ENCODE results near the gene PSMG1. TPM values are rescaled to one million over a fixed set of nuclear protein-coding genes. Genes with fewer than 3 reads are reported as not detected.

Gene PSMG1
- total and polyA plus RNA-seq, 2 of the 8 experiments (the other 6 are each of a cell fraction or from before 2014, with no cell fraction given), result 50.7 to 93.7 TPM

DNA sequence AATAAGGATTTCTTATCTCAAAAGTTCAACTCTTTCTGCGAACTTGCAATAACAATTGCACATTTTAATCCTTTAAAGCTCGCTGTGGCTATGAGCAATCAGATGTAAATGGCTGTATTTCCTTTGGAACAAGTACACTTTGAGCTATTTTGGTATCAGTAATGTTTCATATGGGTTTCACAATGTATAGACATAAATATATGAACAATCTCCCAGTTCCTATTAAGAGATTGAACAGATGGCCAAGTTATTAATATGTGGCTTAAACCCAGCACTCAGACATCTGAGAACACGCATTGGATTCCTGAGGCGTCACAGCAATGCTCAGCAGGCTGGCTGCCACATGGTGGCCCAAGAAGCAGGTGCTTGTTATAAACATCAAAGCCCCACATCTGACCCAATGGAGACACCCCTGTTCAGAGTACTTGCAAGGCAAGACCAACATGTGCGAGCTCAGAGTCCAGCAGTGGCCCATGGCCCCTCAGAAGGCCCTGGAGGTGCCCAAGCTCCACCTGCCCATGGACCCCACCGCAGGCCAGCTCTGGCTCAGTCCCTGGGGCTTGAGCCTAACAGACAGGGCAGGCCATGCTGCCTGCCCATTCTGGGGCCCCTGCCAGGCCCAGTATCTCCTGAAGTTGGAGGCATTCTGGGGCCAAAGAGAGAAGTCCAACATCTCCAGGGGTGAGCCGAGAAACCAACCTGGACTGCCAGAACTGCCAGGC is 23.7 kb downstream of the PSMG1 start:
- H2AK5ac ChIP-seq (ENCODE audit: low read depth, low read length), result no peak overlapping the region
- no peaks in the 10 kb centered on the region for H3K36me3 ChIP-seq (ENCODE audit: control insufficient read depth in 2 of 4, insufficient read depth in 4 of 4, low read length in 3 of 4)
- H2BK20ac ChIP-seq (ENCODE audit: low read length), result no peak overlapping the region
- H3K79me2 ChIP-seq (ENCODE audit: control insufficient read depth in 1 of 2, insufficient read depth in 2 of 2, low read length in 2 of 2), result no peaks in the 10 kb centered on the region
- CTCF ChIA-PET (ENCODE audit: partially characterized antibody), result interaction anchor here (0.5 to 0.7 kb wide), 2 partner anchors 9 to 231 kb away, joined by 3 read pairs; no protein-coding TSS in a partner anchor
- H3K27me3 ChIP-seq (replicated peaks in 1 of 4; ENCODE audit: control insufficient read depth in 3 of 4, extremely low read depth in 1 of 4, insufficient read depth in 3 of 4, low read length in 3 of 4), result no peaks in the 10 kb centered on the region
- no peaks in the 10 kb centered on the region for H4K20me1 ChIP-seq (replicated peaks in 1 of 2; ENCODE audit: control insufficient read depth in 1 of 2, insufficient read depth in 2 of 2, low read length in 2 of 2)
- H4K8ac ChIP-seq (ENCODE audit: extremely low read depth, insufficient read depth, low read length), result no peak overlapping the region
- H2BK120ac ChIP-seq (replicated peaks; ENCODE audit: low read depth, low read length), result no peak overlapping the region
- H4K5ac ChIP-seq (ENCODE audit: insufficient read length, low read depth, low read length), result no peak overlapping the region
- no peak overlapping the region for H4K91ac ChIP-seq (replicated peaks; ENCODE audit: insufficient read length, low read length)
- WGBS, 2 experiments (ENCODE audit: extremely low coverage in 1 of 2, insufficient coverage in 1 of 2, insufficient read length in 1 of 2, insufficient replicate concordance in 2 of 2, low coverage in 1 of 2, low lambda C conversion rate in 2 of 2, missing lambda C conversion rate in 1 of 2), result 73% methylated on average over 6 of the region's 7 CpGs; no CpG with 5 or more reads in 1 of the 2 experiments
- H2BK5ac ChIP-seq (ENCODE audit: low read depth, low read length), result no peak overlapping the region
- H2BK12ac ChIP-seq (ENCODE audit: low read depth, low read length), result no peak overlapping the region
- H3K23ac ChIP-seq (ENCODE audit: insufficient read length), result no peak overlapping the region
- H3K56ac ChIP-seq (replicated peaks; ENCODE audit: insufficient read length, low read depth, low read length), result no peak overlapping the region
- no peak overlapping the region for H3K14ac ChIP-seq (ENCODE audit: insufficient read length)
- H3K23me2 ChIP-seq (ENCODE audit: low read depth, low read length), result no peaks in the 10 kb centered on the region
- H3K4me3 ChIP-seq (ENCODE audit: extremely low read depth in 1 of 4, insufficient read depth in 2 of 4, low read depth in 3 of 4, low read length in 4 of 4), result no peak overlapping the region
- no peaks in the 10 kb centered on the region for H3K79me1 ChIP-seq (ENCODE audit: low read depth, low read length)
- POLR2A ChIA-PET (ENCODE audit: partially characterized antibody), result interaction anchor here (2.3 kb wide), 1 partner anchor 18 kb away, joined by 6 read pairs; no protein-coding TSS in a partner anchor
- no peak overlapping the region for H2AFZ ChIP-seq (ENCODE audit: low read length)
- H3K9ac ChIP-seq (replicated peaks in 1 of 4; ENCODE audit: extremely low read depth in 1 of 4, low read depth in 3 of 4, low read length in 3 of 4), result no peak overlapping the region
- H3K4me1 ChIP-seq (replicated peaks in 1 of 4; ENCODE audit: control insufficient read depth in 3 of 4, insufficient read depth in 4 of 4, low read length in 3 of 4), result no peaks in the 10 kb centered on the region
- DNase-seq (ENCODE audit: low read depth in 1 of 2, low spot score in 2 of 2) (no peak), FAIRE-seq (no peak)
- no peak overlapping the region for H3K4ac ChIP-seq (replicated peaks; ENCODE audit: insufficient read length, low read depth, low read length)
- H2BK15ac ChIP-seq (ENCODE audit: low read length), result no peak overlapping the region
- H3K9me3 ChIP-seq (ENCODE audit: insufficient read depth in 2 of 2, low read depth in 1 of 2, low read length in 1 of 2), result peaks cover 10 to 18% of the 10 kb centered on the region in 2 experiments
- TF ChIP-seq SAP30 (IDR thresholded peaks at IDR 0.05; ENCODE audit: insufficient read depth, insufficient replicate concordance, low read length), result no peak
- no peak overlapping the region for H3K4me2 ChIP-seq (ENCODE audit: insufficient read depth in 1 of 2, low read depth in 2 of 2, low read length in 2 of 2)
- no peak overlapping the region for H3K27ac ChIP-seq (ENCODE audit: low read depth, low read length)
- no peak overlapping the region for H3K18ac ChIP-seq (ENCODE audit: extremely low read depth, low read length)

All from H1 (cell line).